ENCODE data around the gene MTA1.

GRCh38 chr14:105427936-105428485, 8.4 kb downstream of the MTA1 start:
- TF ChIP-seq CTCF (IDR thresholded peaks at IDR 0.05): no peak
- TF ChIP-seq ESRRA (IDR thresholded peaks at IDR 0.05; ENCODE audit: borderline replicate concordance, low read length): no peak
- no peak for TF ChIP-seq POLR2A (IDR thresholded peaks at IDR 0.05; ENCODE audit: low read length)
